ENCODE measurements around the gene SMYD2.

GRCh38 chr1:214385428-214385827 is 104.5 kb downstream of the SMYD2 start:
- TF ChIP-seq GATA2 (IDR thresholded peaks at IDR 0.05; ENCODE audit: low read depth, low read length) (no peak), GATA3 (IDR thresholded peaks at IDR 0.05; ENCODE audit: low read depth, low read length) (no peak)
